22Rv1 (cell line): ENCODE measurements around the gene AOPEP.
A peak's percentile ranks its signal among the peaks of the same experiment; 100 is the strongest.

Source experiments
- H3K27ac ChIP-seq: fragments of 450-650 bp; 2 replicates; pipeline ENCODE4 v1.5.1; 2017
- CTCF ChIP-seq: fragments of 450-650 bp; IDR thresholded peaks from 2 replicates; pipeline ENCODE4 v1.5.1; 2017; ENCODE audit warnings: mild to moderate bottlenecking
- ZFX ChIP-seq: fragments of 450-650 bp; IDR thresholded peaks from 2 replicates; pipeline ENCODE4 v1.6.1; 2017; ENCODE audit warnings: antibody characterized with exemption, borderline replicate concordance

The AOPEP gene

GRCh38 chr9:94772639-94773303 lies 46.3 kb downstream of the AOPEP start:
- no peak overlapping the region for H3K27ac ChIP-seq
- TF ChIP-seq ZFX (no peak), CTCF (no peak)

GRCh38 chr9:94773655-94774054 lies 47.2 kb downstream of the AOPEP start:
- TF ChIP-seq CTCF, result no peak
- TF ChIP-seq ZFX, result no peak
- H3K27ac ChIP-seq, result no peak overlapping the region

GRCh38 chr9:94778013-94778412 lies 51.5 kb downstream of the AOPEP start:
- TF ChIP-seq CTCF (no peak), ZFX (no peak)
- H3K27ac ChIP-seq, result no peak overlapping the region

GRCh38 chr9:94779031-94779430 lies 52.5 kb downstream of the AOPEP start:
- no peak for TF ChIP-seq ZFX
- TF ChIP-seq CTCF, result no peak
- no peak overlapping the region; the same call in 1 of the 2 replicates for H3K27ac ChIP-seq

GRCh38 chr9:94779693-94780290 lies 53.3 kb downstream of the AOPEP start:
- TF ChIP-seq ZFX (no peak), CTCF (no peak)
- peak overlapping the region; percentile 26 for H3K27ac ChIP-seq

GRCh38 chr9:94780516-94780950 lies 54.0 kb downstream of the AOPEP start:
- TF ChIP-seq ZFX, result no peak
- peak overlapping the region; percentile 26 for H3K27ac ChIP-seq

GRCh38 chr9:94782355-94783101 lies 56.0 kb downstream of the AOPEP start:
- TF ChIP-seq ZFX, result no peak
- no peak for TF ChIP-seq CTCF
- H3K27ac ChIP-seq, result peak overlapping the region; percentile 86
